Endothelial cell of umbilical vein (primary cell): ENCODE data around the gene FBXL13.

ENCODE experiments used
- CTCF ChIP-seq, 2 donors: IDR thresholded peaks; 1 replicate in 1 of 2; 2 replicates in 1 of 2; pipeline ENCODE4 v1.5.1; 2011; ENCODE audit warnings: low read length in 2 of 2, mild to moderate bottlenecking in 2 of 2, moderate library complexity in 2 of 2, control low read depth in 1 of 2, inconsistent platforms in 1 of 2, low read depth in 1 of 2; ENCODE audit not compliant: insufficient read depth in 1 of 2; ENCODE audit errors: extremely low read depth in 1 of 2
- EZH2 ChIP-seq: IDR thresholded peaks from 2 replicates; pipeline ENCODE4 v1.6.1; 2012; ENCODE audit warnings: borderline replicate concordance, low read depth, mild to moderate bottlenecking, moderate library complexity, low read length, inconsistent platforms; ENCODE audit not compliant: severe bottlenecking
- GATA2 ChIP-seq: IDR thresholded peaks from 2 replicates; pipeline ENCODE4 v1.7.0; 2011; ENCODE audit warnings: low read depth, mild to moderate bottlenecking, moderate library complexity, mixed read lengths, low read length; ENCODE audit not compliant: insufficient read length, insufficient read depth
- JUN ChIP-seq: IDR thresholded peaks from 2 replicates; pipeline ENCODE4 v1.6.1; 2011; ENCODE audit warnings: borderline replicate concordance, low read depth; ENCODE audit not compliant: insufficient read length, insufficient read depth
- MAX ChIP-seq: IDR thresholded peaks from 2 replicates; pipeline ENCODE4 v1.6.1; 2011; ENCODE audit not compliant: insufficient read depth, insufficient read length
- MYC ChIP-seq: IDR thresholded peaks from one replicate; pipeline ENCODE4 v1.6.1; 2011; ENCODE audit warnings: mild to moderate bottlenecking, low read depth, low read length
- POLR2A ChIP-seq: IDR thresholded peaks from 2 replicates; pipeline ENCODE4 v1.6.1; 2012; ENCODE audit warnings: low read depth, mild to moderate bottlenecking, control low read depth, low read length
- POLR2AphosphoS5 ChIP-seq: IDR thresholded peaks from 2 replicates; pipeline ENCODE4 v1.6.1; 2012; ENCODE audit warnings: low read depth, mild to moderate bottlenecking, control low read depth, low read length, moderate library complexity; ENCODE audit not compliant: insufficient read depth

GRCh38 chr7:102981451-102981850 lies 93.1 kb downstream of the FBXL13 start:
- no peak for TF ChIP-seq CTCF (IDR thresholded peaks at IDR 0.05; ENCODE audit: extremely low read depth in 1 of 2, insufficient read depth in 1 of 2, low read depth in 1 of 2, low read length in 2 of 2)
- TF ChIP-seq POLR2A = no peak
- TF ChIP-seq POLR2AphosphoS5 = no peak
- no peak for TF ChIP-seq EZH2
- no peak for TF ChIP-seq MYC
- TF ChIP-seq JUN = no peak
- no peak for TF ChIP-seq MAX
- no peak for TF ChIP-seq GATA2
